GM18505 (cell line): ENCODE data around the gene PTPN12.
A peak's percentile ranks its signal among the peaks of the same experiment; 100 is the strongest.
"Not testable (repeated sequence)": the region's sequence is repeated elsewhere in the genome, so short reads cannot be mapped to it uniquely, and the experiment has no call there.

ENCODE experiments used
- ATAC-seq: cut with Tn5 transposase; IDR thresholded peaks from one replicate; pipeline ENCODE4 v1.9.1; 2021; ENCODE audit not compliant: unreplicated experiment
- POLR2A ChIP-seq: IDR thresholded peaks from 4 replicates; pipeline ENCODE4 v1.6.1; 2011; ENCODE audit warnings: borderline replicate concordance; ENCODE audit not compliant: insufficient read depth, insufficient read length; ENCODE audit errors: extremely low read depth

Gene PTPN12

DNA sequence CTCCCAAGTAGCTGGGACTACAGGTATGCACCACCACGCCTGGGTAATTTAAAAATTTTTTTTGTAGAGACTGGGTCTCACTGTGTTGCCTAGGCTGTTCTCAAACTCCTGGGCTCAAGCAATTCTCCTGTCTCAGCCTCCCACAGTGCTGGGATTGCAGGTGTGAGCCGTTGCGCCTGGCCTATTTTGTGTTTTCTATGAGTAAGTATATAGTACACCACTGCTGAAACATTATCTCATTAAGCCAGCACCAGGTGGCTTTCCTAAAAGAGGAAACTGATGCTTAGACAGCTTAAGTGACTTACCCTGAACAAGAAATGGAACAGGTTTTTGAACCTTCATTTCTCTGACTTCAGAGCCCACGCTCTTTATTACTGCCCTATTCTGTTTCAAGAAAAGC lies 7.8 kb upstream of the PTPN12 start:
- ATAC-seq: no peak
- no peak for TF ChIP-seq POLR2A

- TF ChIP-seq POLR2A: no peak
- ATAC-seq: no peak
Observed at GRCh38 chr7:77531038-77531437, 6.1 kb upstream of the PTPN12 start.

- TF ChIP-seq POLR2A: no peak
- no peak for ATAC-seq
Observed at GRCh38 chr7:77532247-77532646, 4.8 kb upstream of the PTPN12 start.

GRCh38 chr7:77532732-77533131 lies 4.4 kb upstream of the PTPN12 start:
- ATAC-seq: not testable (repeated sequence)

DNA sequence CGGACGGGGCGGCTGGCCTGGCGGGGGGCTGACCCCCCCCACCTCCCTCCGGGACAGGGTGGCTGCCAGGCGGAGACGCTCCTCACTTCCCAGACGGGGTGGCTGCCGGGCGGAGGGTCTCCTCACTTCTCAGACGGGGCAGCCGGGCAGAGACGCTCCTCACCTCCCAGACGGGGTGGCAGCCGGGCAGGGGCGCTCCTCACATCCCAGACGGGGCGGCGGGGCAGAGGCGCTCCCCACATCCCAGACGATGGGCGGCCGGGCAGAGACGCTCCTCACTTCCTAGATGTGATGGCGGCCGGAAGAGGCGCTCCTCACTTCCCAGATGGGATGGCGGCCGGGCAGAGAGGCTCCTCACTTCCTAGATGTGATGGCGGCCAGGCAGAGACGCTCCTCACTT lies 3.0 kb upstream of the PTPN12 start:
- ATAC-seq: not testable (repeated sequence)

- TF ChIP-seq POLR2A: no peak
- ATAC-seq: no peak
Observed at GRCh38 chr7:77536017-77536412, 1.1 kb upstream of the PTPN12 start.

DNA sequence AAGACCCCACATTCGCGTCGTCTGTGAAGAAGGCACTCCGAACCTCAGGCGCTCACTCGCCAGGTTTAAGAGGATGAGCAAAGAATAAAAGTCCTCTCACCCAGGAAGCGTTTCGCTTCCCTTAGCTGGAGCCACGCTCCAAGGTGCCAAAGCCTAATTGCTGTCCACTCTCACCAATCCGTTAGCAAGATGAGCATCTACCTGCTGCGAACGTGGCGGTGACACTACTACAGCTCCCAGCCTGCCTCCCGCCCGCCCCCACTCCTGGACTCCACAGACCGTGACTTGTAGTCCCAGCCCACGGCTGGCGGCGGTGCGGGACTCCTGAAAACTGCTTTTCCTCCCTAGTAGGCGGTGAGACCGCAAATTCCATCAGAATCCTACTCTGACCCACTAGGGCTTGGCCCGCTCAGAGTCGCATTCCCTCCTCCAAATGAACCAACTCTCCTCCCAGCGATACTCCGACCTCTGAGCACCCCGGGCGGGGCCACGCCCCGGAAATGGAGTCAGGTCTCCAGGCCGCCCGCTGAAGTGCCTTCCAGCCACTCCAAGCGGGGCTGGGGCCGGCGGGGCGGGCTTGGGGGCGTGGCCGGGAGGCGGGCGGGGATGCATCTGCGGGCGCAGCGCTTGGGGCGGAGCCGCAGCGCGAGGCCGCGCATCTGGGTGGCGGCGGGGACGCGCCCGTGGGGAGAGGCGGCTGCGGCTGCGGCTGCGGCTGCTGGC lies 521 bp upstream of the PTPN12 start:
- ATAC-seq: peak; percentile 91

DNA sequence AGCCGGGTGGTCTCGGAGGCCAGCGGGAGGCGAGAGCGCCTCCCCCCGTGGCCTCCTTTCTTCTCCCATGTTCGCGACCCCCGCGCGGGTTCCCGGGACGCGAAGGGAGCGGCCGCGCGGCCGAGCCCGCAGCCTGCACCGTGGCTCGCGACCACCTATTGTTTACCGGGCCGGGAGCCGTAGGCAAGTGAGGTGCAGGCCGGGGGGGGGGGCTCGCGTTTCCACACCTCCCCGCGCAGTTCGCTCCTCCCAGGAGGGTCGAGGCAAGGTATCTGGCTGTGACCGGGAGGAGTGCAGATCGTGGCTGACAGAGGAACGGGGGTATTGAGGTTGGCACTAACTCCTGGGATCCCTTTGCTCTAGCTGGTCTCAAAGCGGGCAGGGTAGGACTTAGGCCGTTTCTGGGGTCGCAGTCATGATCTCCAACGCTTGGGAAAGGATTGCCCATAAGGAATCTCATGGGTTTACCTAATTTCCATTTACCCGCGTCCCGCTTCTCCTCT lies 734 bp downstream of the PTPN12 start:
- ATAC-seq: peak; percentile 8
- peak; percentile 49 for TF ChIP-seq POLR2A

More for the DNA sequence above, 521 bp upstream of the PTPN12 start:
- TF ChIP-seq POLR2A: peak; percentile 97

- no peak for ATAC-seq
- TF ChIP-seq POLR2A: no peak
Observed at GRCh38 chr7:77538281-77539212, 1.5 kb downstream of the PTPN12 start.

- no peak for ATAC-seq
- TF ChIP-seq POLR2A: no peak
Observed at GRCh38 chr7:77540402-77540822, 3.3 kb downstream of the PTPN12 start.

- not testable (repeated sequence) for ATAC-seq
Observed at GRCh38 chr7:77540993-77541392, 3.9 kb downstream of the PTPN12 start.

DNA sequence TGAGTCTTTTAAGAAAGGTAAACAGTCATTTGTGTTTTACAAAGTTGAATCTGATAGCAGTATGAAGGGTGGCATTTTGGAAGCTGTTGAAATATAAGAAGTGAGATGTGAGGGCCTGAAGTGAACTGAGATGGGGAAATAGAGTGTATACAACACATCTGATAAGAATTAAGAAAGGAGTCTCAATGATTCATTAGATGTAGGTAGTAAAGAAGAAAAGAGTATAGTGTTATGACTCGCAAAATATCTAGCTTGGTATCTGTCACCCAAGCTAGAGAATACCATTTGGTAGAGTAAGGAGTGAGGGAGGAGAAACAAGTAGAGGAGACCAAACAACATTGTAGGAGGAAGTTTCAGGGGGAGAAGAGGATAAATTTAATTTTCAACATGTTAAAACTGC lies 5.3 kb downstream of the PTPN12 start:
- no peak for ATAC-seq
- no peak for TF ChIP-seq POLR2A

DNA sequence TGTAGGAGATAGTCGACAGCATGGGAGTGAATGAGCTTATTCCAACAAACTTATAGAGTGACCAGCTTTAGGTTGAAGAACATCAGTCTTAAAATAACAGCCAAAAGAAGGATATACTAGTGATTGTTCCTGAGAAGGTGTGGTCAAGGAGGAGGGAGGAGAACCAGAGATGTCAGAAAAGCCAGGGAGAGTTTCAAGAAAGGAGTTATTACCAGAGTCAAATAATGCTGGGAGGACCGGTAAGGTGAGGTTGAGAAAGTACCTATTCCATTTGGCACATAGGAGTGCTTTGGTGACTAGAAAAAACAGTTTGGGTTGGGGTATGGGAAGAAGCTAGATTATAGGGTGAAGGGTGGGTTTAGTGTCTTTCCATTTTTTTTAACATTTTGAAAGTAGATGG lies 5.8 kb downstream of the PTPN12 start:
- TF ChIP-seq POLR2A: no peak
- ATAC-seq: no peak

GRCh38 chr7:77543910-77544309 lies 6.8 kb downstream of the PTPN12 start:
- no peak for ATAC-seq
- no peak for TF ChIP-seq POLR2A
